Measurements from ENCODE around the gene UBE2J2. TPM values are rescaled to one million over a fixed set of nuclear protein-coding genes. Genes with fewer than 3 reads are reported as not detected.

UBE2J2 gene
- total and polyA plus RNA-seq, 2 of the 4 experiments (the other 2 are of a cell fraction), result 20.6 to 67.5 TPM

GRCh38 chr1:1208713-1209433 is 64.8 kb downstream of the UBE2J2 start:
- intact Hi-C loops (cut with micrococcal nuclease) (no loop called here), in situ Hi-C loops (cut with MboI; ENCODE audit: low sequenced_read_pairs) (no loop called here), dilution Hi-C loops (cut with HindIII; ENCODE audit: low sequenced_read_pairs, unreplicated experiment) (no loop called here)
- H2BK20ac ChIP-seq (ENCODE audit: low read depth, low read length), result no peak overlapping the region; the same call in 1 of the 2 replicates
- BruUV-seq (replicated peaks), result no TSS peak
- peak overlapping the region; percentile 95 for H4K5ac ChIP-seq (ENCODE audit: low read depth, low read length)
- H3K79me1 ChIP-seq (ENCODE audit: low read depth in 1 of 2, low read length in 2 of 2), result no peaks in the 10 kb centered on the region
- H2AFZ ChIP-seq (replicated peaks; ENCODE audit: low read length, poor library complexity), result peak overlapping the region; percentile 91
- no peak overlapping the region for H3K18ac ChIP-seq (ENCODE audit: low read depth, low read length)
- H3K4ac ChIP-seq (ENCODE audit: low read depth, low read length), result peak overlapping the region; percentile 85
- peak; percentile 30 for DNase-seq
- no peaks in the 10 kb centered on the region for H3K36me3 ChIP-seq (ENCODE audit: control insufficient read depth, insufficient read depth, low read length)
- ChIA-PET POLR2A (ENCODE audit: unreplicated experiment) (no interaction called here), CTCF (no interaction called here)
- peak overlapping the region; percentile 50; the same call in 1 of the 2 replicates for H3K27ac ChIP-seq (ENCODE audit: insufficient read depth, low read length)
- H3K9me1 ChIP-seq (ENCODE audit: insufficient read depth, low read length), result no peaks in the 10 kb centered on the region
- no peak overlapping the region; the same call in 1 of the 2 replicates for H3K4me2 ChIP-seq (ENCODE audit: low read depth, low read length)
- H4K8ac ChIP-seq (ENCODE audit: low read depth in 2 of 2, low read length in 2 of 2), result peak overlapping the region; percentile 67 to 77; a peak in 3 of 4 replicates
- H4K20me1 ChIP-seq (ENCODE audit: insufficient read depth, low read length), result no peaks in the 10 kb centered on the region; the same call in 1 of the 2 replicates
- no peaks in the 10 kb centered on the region for H3K9me3 ChIP-seq (ENCODE audit: control insufficient read depth, insufficient read depth, low read length)
- H2AK5ac ChIP-seq (ENCODE audit: low read depth, low read length), result peak overlapping the region; percentile 75; the same call in 1 of the 2 replicates
- peak overlapping the region; percentile 86; the same call in 1 of the 2 replicates for H2BK120ac ChIP-seq (ENCODE audit: low read depth, low read length)
- no peak overlapping the region for H3K4me3 ChIP-seq (ENCODE audit: insufficient read depth, low read depth, low read length)
- H2AK9ac ChIP-seq (replicated peaks; ENCODE audit: low read depth, low read length, poor library complexity), result peak overlapping the region; percentile 82
- ATAC-seq (ENCODE audit: low read depth), result no peak
- no peaks in the 10 kb centered on the region; the same call in 1 of the 2 replicates for H3K27me3 ChIP-seq (ENCODE audit: control insufficient read depth, insufficient read depth, low read length)
- H3K56ac ChIP-seq (ENCODE audit: extremely low read depth, insufficient read depth, low read length), result no peak overlapping the region
- H2BK5ac ChIP-seq (ENCODE audit: low read depth, low read length, poor library complexity, severe bottlenecking), result peak overlapping the region; percentile 82
- peaks cover 12% of the 10 kb centered on the region for H3K4me1 ChIP-seq (ENCODE audit: control insufficient read depth, insufficient read depth, low read length)
- H4K91ac ChIP-seq (ENCODE audit: insufficient read depth, low read depth, low read length), result peak overlapping the region; percentile 79; the same call in 1 of the 2 replicates
- no peak overlapping the region for H3K9ac ChIP-seq (ENCODE audit: low read depth, low read length)
- H3K23ac ChIP-seq (ENCODE audit: low read depth, low read length), result no peak overlapping the region
- TF ChIP-seq NFE2L2 (IDR thresholded peaks at IDR 0.05; ENCODE audit: low read depth, low read length) (no peak), SMC3 (IDR thresholded peaks at IDR 0.05; ENCODE audit: low read depth, low read length) (no peak), RCOR1 (IDR thresholded peaks at IDR 0.05; ENCODE audit: insufficient replicate concordance, low read length) (no peak), MAFK (IDR thresholded peaks at IDR 0.05; ENCODE audit: low read depth, low read length) (no peak), CEBPB (IDR thresholded peaks at IDR 0.05; ENCODE audit: low read depth, low read length) (no peak), RAD21 (IDR thresholded peaks at IDR 0.05; ENCODE audit: low read length) (no peak), RFX5 (IDR thresholded peaks at IDR 0.05; ENCODE audit: low read depth, low read length) (no peak), POLR2A (IDR thresholded peaks at IDR 0.05; ENCODE audit: low read depth, low read length) (no peak), ELK1 (IDR thresholded peaks at IDR 0.05; ENCODE audit: borderline replicate concordance, low read depth, low read length) (no peak), FOS (IDR thresholded peaks at IDR 0.05; ENCODE audit: low read depth, low read length) (no peak), MAZ (IDR thresholded peaks at IDR 0.05; ENCODE audit: borderline replicate concordance, low read depth, low read length) (no peak)
- H2BK15ac ChIP-seq (ENCODE audit: low read depth, low read length), result peak overlapping the region; percentile 26; the same call in 1 of the 3 replicates
- no peak overlapping the region for H3K14ac ChIP-seq (replicated peaks; ENCODE audit: low read depth, low read length)
- 72% methylated on average over 3 of the region's 38 CpGs; no CpG with 5 or more reads in 1 of the 2 experiments for WGBS, 2 experiments (ENCODE audit: extremely low coverage in 2 of 2, insufficient read length in 1 of 2)

Measured in IMR-90 (cell line).